ENCODE measurements around the gene GSTT2. TPM values are rescaled to one million over a fixed set of nuclear protein-coding genes. Genes with fewer than 3 reads are reported as not detected.
"Not testable (repeated sequence)": the region's sequence is repeated elsewhere in the genome, so short reads cannot be mapped to it uniquely, and the experiment has no call there.

The GSTT2 gene
- total and polyA plus RNA-seq, 4 donors = 0.19 to 1.2 (median 0.64) TPM

DNA sequence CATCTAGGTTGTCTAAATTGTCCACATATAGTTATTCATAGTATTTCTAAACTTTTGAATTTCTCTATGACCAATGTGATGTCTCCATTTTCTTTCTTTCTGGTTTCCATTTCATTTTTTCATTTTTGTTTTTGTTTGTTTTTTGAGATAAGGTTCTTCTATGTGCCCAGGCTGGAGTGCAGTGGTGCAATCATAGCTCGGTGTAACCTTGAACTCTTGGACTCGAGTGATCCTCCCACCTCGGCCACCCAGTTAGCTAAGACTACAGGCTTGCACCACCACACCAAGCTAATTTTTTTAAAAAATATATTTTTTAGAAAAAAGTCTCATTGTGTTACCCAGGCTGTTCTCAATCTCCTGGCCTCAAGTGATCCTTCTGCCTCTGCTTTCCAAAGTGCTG lies 17.2 kb downstream of the GSTT2 start:
- no peaks in the 10 kb centered on the region for H3K9me3 ChIP-seq (ENCODE audit: control insufficient read depth in 4 of 4, low read length in 3 of 4)
- WGBS = 32% methylated on average over 3 of the region's 3 CpGs
- TF ChIP-seq HNF4A (conservative IDR thresholded peaks at IDR 0.05) = peak; percentile 63 to 72
- TF ChIP-seq, protein P1, sequence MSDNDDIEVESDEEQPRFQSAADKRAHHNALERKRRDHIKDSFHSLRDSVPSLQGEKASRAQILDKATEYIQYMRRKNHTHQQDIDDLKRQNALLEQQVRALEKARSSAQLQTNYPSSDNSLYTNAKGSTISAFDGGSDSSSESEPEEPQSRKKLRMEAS (IDR thresholded peaks at IDR 0.05) = no peak
- no peak for TF ChIP-seq ATF3 (IDR thresholded peaks at IDR 0.05)
- TF ChIP-seq JUND (IDR thresholded peaks at IDR 0.05) = no peak
- TF ChIP-seq EGR1 (IDR thresholded peaks at IDR 0.05; ENCODE audit: low read depth in 2 of 2) = no peak
- no peak for TF ChIP-seq NR2F2 (IDR thresholded peaks at IDR 0.05)
- no peak for TF ChIP-seq RAD21 (IDR thresholded peaks at IDR 0.05)

GRCh38 chr22:23999779-24000178 lies 19.8 kb downstream of the GSTT2 start:
- not testable (repeated sequence) for H3K36me3 ChIP-seq (ENCODE audit: control insufficient read depth in 4 of 4, insufficient read depth in 3 of 4, low read depth in 1 of 4, low read length in 3 of 4)

More for the DNA sequence above, 17.2 kb downstream of the GSTT2 start:
- Histone ChIP-seq H3K9ac (ENCODE audit: low read depth in 1 of 2, low read length in 2 of 2) (no peak overlapping the region), H3K36me3 (ENCODE audit: control insufficient read depth in 4 of 4, insufficient read depth in 3 of 4, low read depth in 1 of 4, low read length in 3 of 4) (no peaks in the 10 kb centered on the region), H3K27me3 (ENCODE audit: control insufficient read depth in 4 of 4, insufficient read depth in 4 of 4, low read length in 3 of 4) (no peaks in the 10 kb centered on the region), H3K4me3 (ENCODE audit: low read depth in 1 of 3, low read length in 3 of 3) (no peak overlapping the region), H3K4me1 (ENCODE audit: control insufficient read depth in 4 of 4, insufficient read depth in 4 of 4, low read length in 3 of 4) (no peaks in the 10 kb centered on the region), H3K27ac (ENCODE audit: low read depth in 1 of 2, low read length in 2 of 2) (no peak overlapping the region)
- no peak for DNase-seq (ENCODE audit: low spot score)

GRCh38 chr22:24001314-24001713 lies 21.4 kb downstream of the GSTT2 start:
- no peak overlapping the region for H3K9ac ChIP-seq (ENCODE audit: low read depth in 1 of 2, low read length in 2 of 2)
- H3K36me3 ChIP-seq (ENCODE audit: control insufficient read depth in 4 of 4, insufficient read depth in 3 of 4, low read depth in 1 of 4, low read length in 3 of 4) = no peaks in the 10 kb centered on the region

More at GRCh38 chr22:23999779-24000178, 19.8 kb downstream of the GSTT2 start:
- H3K27ac ChIP-seq (ENCODE audit: low read depth in 1 of 2, low read length in 2 of 2); H3K9me3 ChIP-seq (ENCODE audit: control insufficient read depth in 4 of 4, low read length in 3 of 4); H3K4me1 ChIP-seq (ENCODE audit: control insufficient read depth in 4 of 4, insufficient read depth in 4 of 4, low read length in 3 of 4); H3K4me3 ChIP-seq (ENCODE audit: low read depth in 1 of 3, low read length in 3 of 3); H3K9ac ChIP-seq (ENCODE audit: low read depth in 1 of 2, low read length in 2 of 2); H3K27me3 ChIP-seq (ENCODE audit: control insufficient read depth in 4 of 4, insufficient read depth in 4 of 4, low read length in 3 of 4); DNase-seq (ENCODE audit: low spot score): not testable (repeated sequence)
- WGBS = 86% methylated on average over 7 of the region's 7 CpGs

More at GRCh38 chr22:24001314-24001713, 21.4 kb downstream of the GSTT2 start:
- H3K4me3 ChIP-seq (ENCODE audit: low read depth in 1 of 3, low read length in 3 of 3) = no peak overlapping the region
- no peaks in the 10 kb centered on the region for H3K4me1 ChIP-seq (ENCODE audit: control insufficient read depth in 4 of 4, insufficient read depth in 4 of 4, low read length in 3 of 4)
- no peaks in the 10 kb centered on the region for H3K9me3 ChIP-seq (ENCODE audit: control insufficient read depth in 4 of 4, low read length in 3 of 4)
- TF ChIP-seq HNF4A (conservative IDR thresholded peaks at IDR 0.05) (no peak), EGR1 (IDR thresholded peaks at IDR 0.05; ENCODE audit: low read depth in 2 of 2) (no peak), RXRA (IDR thresholded peaks at IDR 0.05) (no peak), YY1 (IDR thresholded peaks at IDR 0.05) (no peak), HNF4G (IDR thresholded peaks at IDR 0.05) (no peak), NR2F2 (IDR thresholded peaks at IDR 0.05) (no peak), CTCF (IDR thresholded peaks at IDR 0.05; ENCODE audit: low read depth, low read length, missing input control) (no peak), SP1 (IDR thresholded peaks at IDR 0.05) (no peak), RAD21 (IDR thresholded peaks at IDR 0.05) (no peak), GABPA (IDR thresholded peaks at IDR 0.05 in 1 of 2, conservative IDR thresholded peaks at IDR 0.05 in 1 of 2) (no peak), FOXA1 (IDR thresholded peaks at IDR 0.05) (no peak), FOXA2 (IDR thresholded peaks at IDR 0.05) (no peak), ZBTB33 (IDR thresholded peaks at IDR 0.05) (no peak), JUND (IDR thresholded peaks at IDR 0.05) (no peak), REST (IDR thresholded peaks at IDR 0.05) (no peak), ATF3 (IDR thresholded peaks at IDR 0.05) (no peak)
- TF ChIP-seq, protein P1 (IDR thresholded peaks at IDR 0.05) = no peak
- no peaks in the 10 kb centered on the region for H3K27me3 ChIP-seq (ENCODE audit: control insufficient read depth in 4 of 4, insufficient read depth in 4 of 4, low read length in 3 of 4)
- no peak overlapping the region for H3K27ac ChIP-seq (ENCODE audit: low read depth in 1 of 2, low read length in 2 of 2)
- no peak for DNase-seq (ENCODE audit: low spot score)
- WGBS = 89% methylated on average over 9 of the region's 9 CpGs

All from liver (tissue), 9 donors.